Type B pancreatic cell (in vitro differentiated cells): Measurements from ENCODE around the gene CCDC33. TPM values are rescaled to one million over a fixed set of nuclear protein-coding genes. Genes with fewer than 3 reads are reported as not detected.

Experiments used
- DNase-seq: peaks from one replicate; pipeline ENCODE4 v3.0.0; 2021; ENCODE audit warnings: mixed read lengths; ENCODE audit not compliant: unreplicated experiment; ENCODE audit errors: extremely low spot score
- H3K27ac Mint-ChIP-seq: 2 replicates; pipeline ENCODE4 v1.8.0; 2021; ENCODE audit warnings: mild to moderate bottlenecking, mixed read lengths
- H3K27me3 Mint-ChIP-seq: 2 replicates; pipeline ENCODE4 v1.8.0; 2021; ENCODE audit warnings: mixed read lengths
- H3K36me3 Mint-ChIP-seq: 2 replicates; pipeline ENCODE4 v1.8.0; 2021; ENCODE audit warnings: mixed read lengths
- H3K4me1 Mint-ChIP-seq: one replicate; pipeline ENCODE4 v1.8.0; 2021; ENCODE audit warnings: mixed read lengths; ENCODE audit not compliant: unreplicated experiment
- H3K4me3 Mint-ChIP-seq: 2 replicates; pipeline ENCODE4 v1.8.0; 2021; ENCODE audit warnings: mild to moderate bottlenecking, mixed read lengths
- H3K9me3 Mint-ChIP-seq: 2 replicates; pipeline ENCODE4 v1.8.0; 2021; ENCODE audit warnings: mixed read lengths
- CTCF ChIP-seq: fragments of 200-600 bp; sonication (generic); conservative IDR thresholded peaks from 2 replicates; pipeline ENCODE4 v1.5.0; 2021; ENCODE audit warnings: antibody characterized with exemption, mild to moderate bottlenecking
- total RNA-seq: library from RNA; stranded (reverse); gene quantifications from 2 replicates; pipeline ENCODE4 v1.2.1, GENCODE V29; 2021; ENCODE audit warnings: low replicate concordance

CCDC33 gene
- total RNA-seq, 1 donor from 2014 or later, result 5.0 TPM

DNA sequence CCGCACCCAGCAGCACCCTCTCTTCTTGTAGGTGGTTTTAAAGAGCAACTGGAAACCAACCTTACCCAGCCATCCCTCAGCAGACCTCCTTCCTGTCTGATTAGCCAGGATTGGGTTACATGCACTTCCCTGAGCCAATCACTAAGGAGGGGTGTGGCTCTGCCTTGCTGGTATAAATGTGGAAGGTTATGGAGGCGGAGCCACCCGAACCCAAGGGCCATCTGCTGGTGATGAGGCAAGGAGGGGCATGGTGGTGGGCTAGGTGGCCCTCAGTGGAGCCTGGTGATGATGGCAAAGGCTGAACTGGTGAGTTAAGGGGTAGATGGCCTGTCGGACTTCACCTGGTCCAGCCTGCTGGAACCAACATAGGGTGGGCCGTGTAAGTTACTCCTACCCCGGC, 39.8 kb downstream of the CCDC33 start:
- TF ChIP-seq CTCF, result no peak

GRCh38 chr15:74276560-74276959, 40.4 kb downstream of the CCDC33 start:
- no peak for TF ChIP-seq CTCF
- no peaks in the 10 kb centered on the region for H3K9me3 Mint-ChIP-seq
- peaks cover 22% of the 10 kb centered on the region for H3K4me1 Mint-ChIP-seq
- no peak for DNase-seq
- H3K27me3 Mint-ChIP-seq, result peaks cover 17% of the 10 kb centered on the region
- no peaks in the 10 kb centered on the region for H3K36me3 Mint-ChIP-seq
- H3K4me3 Mint-ChIP-seq, result no peak overlapping the region
- no peak overlapping the region for H3K27ac Mint-ChIP-seq

More for the DNA sequence above, 39.8 kb downstream of the CCDC33 start:
- Mint-ChIP-seq H3K4me1 (peaks cover 22% of the 10 kb centered on the region), H3K27me3 (peaks cover 22% of the 10 kb centered on the region), H3K27ac (no peak overlapping the region), H3K36me3 (no peaks in the 10 kb centered on the region), H3K9me3 (no peaks in the 10 kb centered on the region), H3K4me3 (no peak overlapping the region)
- no peak for DNase-seq

DNA sequence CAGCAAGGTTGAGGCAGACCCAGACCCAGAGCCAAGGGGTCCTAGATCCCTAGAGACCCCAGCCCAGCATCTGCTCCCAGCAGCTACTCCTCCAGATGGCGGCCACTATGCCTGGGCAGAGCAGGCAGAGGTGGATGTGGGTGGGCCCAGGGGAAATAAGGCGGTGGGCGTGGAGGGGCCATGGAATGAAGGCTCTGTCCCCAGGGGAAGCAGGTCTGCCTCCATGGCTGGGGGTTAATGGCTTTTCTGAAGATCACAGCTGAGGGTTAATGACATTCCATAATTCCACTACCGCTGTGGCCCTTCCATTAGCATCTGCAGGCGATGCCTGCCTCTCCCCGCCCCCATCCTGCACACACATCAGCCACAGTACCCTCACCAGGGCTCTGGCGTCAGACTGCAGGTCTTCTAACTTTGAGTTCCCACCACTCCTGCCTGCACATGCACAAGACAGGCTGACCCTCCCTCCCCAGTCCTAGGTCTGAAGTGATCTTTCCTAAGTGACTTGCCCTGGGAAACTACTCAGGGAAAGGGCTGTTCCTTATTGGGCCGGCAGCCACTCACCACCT, 41.2 kb downstream of the CCDC33 start:
- peaks cover 19% of the 10 kb centered on the region for H3K27me3 Mint-ChIP-seq
- H3K4me1 Mint-ChIP-seq, result peaks cover 22% of the 10 kb centered on the region
- H3K36me3 Mint-ChIP-seq, result no peaks in the 10 kb centered on the region
- H3K27ac Mint-ChIP-seq, result no peak overlapping the region
- H3K9me3 Mint-ChIP-seq, result no peaks in the 10 kb centered on the region
- DNase-seq, result no peak
- TF ChIP-seq CTCF, result no peak
- H3K4me3 Mint-ChIP-seq, result no peak overlapping the region

- Mint-ChIP-seq H3K27ac (no peak overlapping the region), H3K27me3 (peaks cover 12% of the 10 kb centered on the region), H3K36me3 (no peaks in the 10 kb centered on the region), H3K4me1 (peaks cover 23% of the 10 kb centered on the region), H3K4me3 (no peak overlapping the region), H3K9me3 (no peaks in the 10 kb centered on the region)
- DNase-seq, result no peak
- TF ChIP-seq CTCF, result no peak
Observed at GRCh38 chr15:74278207-74278606, 42.1 kb downstream of the CCDC33 start.

DNA sequence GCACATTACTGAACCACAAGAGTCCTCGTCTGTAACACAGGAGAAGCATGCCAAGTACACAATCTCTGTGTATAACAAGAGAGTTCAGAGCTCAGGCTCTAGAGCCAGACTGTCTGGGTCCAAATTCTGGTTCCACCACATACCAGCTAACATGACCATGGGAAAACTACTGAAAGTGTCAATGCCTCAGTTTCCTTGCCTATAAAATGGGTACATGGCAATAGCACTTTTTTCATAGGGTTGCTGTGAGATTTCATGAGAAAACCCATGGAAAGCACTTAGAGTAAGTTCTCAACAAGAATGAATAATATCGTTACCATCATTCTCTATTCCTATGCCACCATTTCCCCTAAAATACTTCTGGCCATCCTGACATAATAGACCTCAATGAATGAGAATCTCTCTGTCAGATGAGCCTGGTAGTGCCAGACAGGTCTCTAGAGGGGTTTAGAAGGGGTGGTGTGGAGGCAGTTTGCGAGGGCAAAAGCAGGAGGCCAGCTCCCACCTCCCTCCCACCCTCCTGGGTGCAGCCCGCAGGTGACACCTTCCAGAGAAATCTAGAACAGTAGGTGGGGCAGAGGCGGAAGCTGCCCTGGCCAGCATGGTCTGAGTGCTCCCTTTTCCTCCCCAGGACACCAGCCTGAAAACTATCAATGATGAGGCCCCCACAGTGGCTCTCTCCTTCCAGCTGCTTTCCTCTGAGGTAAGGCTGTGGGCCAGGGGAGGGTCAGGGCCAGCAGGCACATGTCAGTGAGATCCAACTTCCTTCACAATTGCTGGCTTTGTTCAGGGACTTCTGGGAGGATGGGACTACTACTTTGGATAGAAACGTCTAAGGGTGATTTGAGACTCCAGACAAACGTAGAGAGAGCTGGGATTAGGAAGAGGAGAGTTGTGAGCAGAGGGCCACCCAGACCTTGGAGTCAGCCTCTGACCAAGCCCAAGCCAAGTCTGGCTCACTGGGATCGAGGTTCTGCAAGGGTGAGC, 45.3 kb downstream of the CCDC33 start:
- Mint-ChIP-seq H3K4me3 (no peak overlapping the region), H3K4me1 (peaks cover 30% of the 10 kb centered on the region), H3K36me3 (no peaks in the 10 kb centered on the region), H3K27me3 (peaks cover 24% of the 10 kb centered on the region), H3K27ac (no peak overlapping the region), H3K9me3 (no peaks in the 10 kb centered on the region)
- TF ChIP-seq CTCF, result no peak
- no peak for DNase-seq
